GM19240 (cell line): ENCODE results near the gene NTSR1.

ENCODE experiments used
- DNase-seq: peaks from one replicate; pipeline ENCODE4 v3.0.0; 2011; ENCODE audit warnings: low spot score; ENCODE audit not compliant: insufficient read length

The NTSR1 gene

DNA sequence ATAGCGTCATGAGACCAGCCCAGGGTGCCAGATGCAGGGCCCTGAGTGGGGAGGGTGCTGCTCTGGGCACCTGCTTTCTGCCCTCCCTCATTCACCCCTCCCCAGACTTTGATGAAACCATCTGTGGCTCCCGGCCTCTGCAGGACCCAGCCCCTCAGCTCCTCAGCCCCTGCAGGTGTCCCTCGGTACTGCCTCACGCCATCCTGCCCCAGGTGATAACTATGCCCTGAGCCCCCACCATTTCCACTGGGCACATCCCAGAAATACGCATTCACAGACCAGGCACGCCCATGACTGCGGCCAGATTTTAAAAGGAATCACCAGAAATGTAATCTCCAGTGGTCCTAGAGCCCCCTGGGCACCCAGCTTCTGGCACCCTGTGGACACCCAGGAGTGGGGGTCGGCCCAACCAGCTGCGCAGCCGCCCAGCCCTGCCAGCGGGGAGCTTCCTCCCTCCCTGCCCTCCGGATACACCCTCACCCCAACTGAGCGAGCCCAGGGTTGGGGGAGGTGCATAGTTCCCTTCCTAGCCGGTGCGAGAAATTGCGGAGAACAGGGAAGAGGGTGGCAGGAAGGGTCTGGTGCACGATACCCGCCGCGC is 615 bp upstream of the NTSR1 start:
- DNase-seq, result no peak

- no peak for DNase-seq
These were observed 885 bp downstream of the NTSR1 start for GRCh38 chr20:62709537-62709905.

DNA sequence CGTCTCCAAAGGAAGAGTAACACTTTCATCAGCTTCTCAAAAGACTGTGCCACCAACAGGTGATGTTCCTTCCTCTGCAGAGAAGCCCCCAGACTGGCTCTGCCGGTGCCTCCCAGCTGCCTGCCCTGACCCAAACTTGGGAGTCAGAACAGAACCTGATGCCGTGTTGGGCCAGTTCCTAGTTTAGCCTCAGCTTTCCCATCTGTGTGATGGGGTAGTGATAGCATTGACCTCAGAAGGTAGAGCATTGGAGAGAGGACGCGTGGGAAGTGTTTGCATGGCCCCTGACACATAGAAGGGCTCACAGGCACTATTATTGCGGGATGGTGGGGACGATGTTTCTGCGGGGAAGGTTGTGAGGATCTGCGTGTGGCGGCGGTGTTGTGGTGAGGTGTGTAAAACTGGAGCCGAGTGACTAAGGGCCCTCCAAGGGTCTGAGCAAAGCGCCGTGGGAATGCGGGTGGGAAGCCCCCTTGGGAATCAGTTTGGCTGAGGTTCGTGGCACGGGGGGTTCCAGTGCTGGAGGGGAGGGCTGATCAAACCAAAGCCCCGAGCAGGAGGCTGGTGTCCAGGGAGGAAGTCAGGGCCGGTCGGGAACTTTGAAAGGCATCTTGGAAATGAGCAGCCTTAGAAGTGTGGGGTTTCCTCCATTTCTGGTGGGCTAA is 1.7 kb downstream of the NTSR1 start:
- no peak for DNase-seq

- DNase-seq, result no peak
These were observed 2.5 kb downstream of the NTSR1 start for GRCh38 chr20:62710886-62711702.

DNA sequence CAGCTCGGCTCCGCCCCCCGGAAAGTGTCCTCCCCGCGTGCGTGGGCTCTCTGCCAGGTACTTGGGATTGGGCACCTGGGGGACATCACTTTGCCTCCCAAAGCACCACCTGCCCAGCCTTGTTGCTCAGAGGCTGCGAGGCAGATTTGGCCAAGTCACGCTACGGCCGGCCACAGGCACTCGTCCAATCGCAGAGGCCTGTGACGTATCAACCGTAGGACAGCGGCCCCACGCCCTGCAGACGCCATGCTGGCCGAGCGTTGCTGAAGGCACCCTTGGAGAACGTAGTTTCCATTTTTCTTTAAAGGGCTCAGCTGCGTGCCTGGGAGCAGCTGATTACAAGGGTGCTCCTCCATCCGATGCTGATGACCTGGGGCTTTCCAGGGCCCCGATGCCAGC is 3.1 kb downstream of the NTSR1 start:
- DNase-seq, result no peak

GRCh38 chr20:62712606-62713005 is 4.0 kb downstream of the NTSR1 start:
- DNase-seq, result no peak

GRCh38 chr20:62714006-62714405 is 5.4 kb downstream of the NTSR1 start:
- no peak for DNase-seq

GRCh38 chr20:62714799-62715198 is 6.2 kb downstream of the NTSR1 start:
- no peak for DNase-seq

DNA sequence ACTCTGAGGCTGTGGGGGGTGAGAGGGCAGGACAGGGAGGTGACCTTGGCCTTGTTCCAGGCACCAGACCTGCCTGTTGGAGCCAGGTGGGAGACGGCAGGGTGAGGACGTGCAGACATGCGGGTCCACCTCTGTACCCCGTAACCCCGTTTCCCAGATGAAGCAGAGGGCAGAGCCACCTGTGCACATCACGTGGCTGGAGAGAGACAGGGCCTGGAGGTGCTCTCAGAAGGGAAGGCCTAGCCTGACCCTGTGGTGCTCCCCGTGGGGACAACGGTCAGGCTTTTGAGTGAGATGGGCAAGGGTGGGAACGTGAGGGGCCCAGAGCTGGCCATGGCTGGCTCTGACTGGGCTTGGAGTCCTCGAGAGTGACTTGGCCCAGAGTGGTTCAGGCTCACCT is 6.6 kb downstream of the NTSR1 start:
- no peak for DNase-seq

GRCh38 chr20:62716198-62716940 is 7.7 kb downstream of the NTSR1 start:
- DNase-seq, result no peak

DNA sequence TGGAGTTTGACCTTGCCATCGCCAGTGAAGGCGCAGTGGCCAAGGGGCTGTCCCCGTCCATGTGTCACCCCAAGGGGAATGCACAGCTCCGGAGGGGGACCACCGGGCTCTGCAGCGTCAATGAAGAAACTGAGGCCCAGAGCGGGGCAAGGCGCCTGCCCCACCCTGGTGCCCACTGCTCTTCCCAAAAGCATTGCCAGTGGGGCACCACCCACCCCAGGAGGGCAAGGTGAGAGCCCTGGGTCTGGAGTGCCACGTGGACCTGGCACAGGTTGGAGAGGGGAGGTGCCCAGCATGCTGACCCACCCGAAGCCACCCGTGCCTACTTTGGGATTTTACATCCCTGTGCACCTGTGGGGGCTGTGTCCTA is 8.3 kb downstream of the NTSR1 start:
- DNase-seq, result no peak

DNA sequence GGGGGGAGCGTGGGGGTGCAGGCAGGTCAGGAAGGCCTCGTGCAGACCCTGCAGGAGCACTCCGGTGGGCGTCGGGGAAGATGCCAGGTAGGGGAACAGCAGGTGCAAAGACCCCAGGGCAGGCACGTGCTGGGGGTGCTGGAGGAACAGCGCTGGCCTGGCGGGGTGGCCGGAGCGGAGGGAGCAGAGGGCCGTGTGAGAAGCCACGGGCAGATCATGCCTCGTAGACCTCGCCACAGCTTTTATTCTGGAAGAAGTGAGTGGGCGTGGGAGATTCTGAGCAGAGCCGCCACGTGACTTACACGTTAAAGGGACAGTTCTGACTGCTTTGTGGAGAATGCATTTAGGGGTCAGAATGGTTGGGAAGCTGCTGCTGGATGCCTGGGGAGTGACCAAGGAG is 9.3 kb downstream of the NTSR1 start:
- DNase-seq, result no peak

- DNase-seq, result no peak
These were observed 9.9 kb downstream of the NTSR1 start for GRCh38 chr20:62718546-62718945.

- DNase-seq, result no peak
These were observed 10.8 kb downstream of the NTSR1 start for GRCh38 chr20:62719250-62719935.

- no peak for DNase-seq
These were observed 13.1 kb downstream of the NTSR1 start for GRCh38 chr20:62721511-62722370.

GRCh38 chr20:62722627-62723026 is 14.0 kb downstream of the NTSR1 start:
- DNase-seq, result no peak

DNA sequence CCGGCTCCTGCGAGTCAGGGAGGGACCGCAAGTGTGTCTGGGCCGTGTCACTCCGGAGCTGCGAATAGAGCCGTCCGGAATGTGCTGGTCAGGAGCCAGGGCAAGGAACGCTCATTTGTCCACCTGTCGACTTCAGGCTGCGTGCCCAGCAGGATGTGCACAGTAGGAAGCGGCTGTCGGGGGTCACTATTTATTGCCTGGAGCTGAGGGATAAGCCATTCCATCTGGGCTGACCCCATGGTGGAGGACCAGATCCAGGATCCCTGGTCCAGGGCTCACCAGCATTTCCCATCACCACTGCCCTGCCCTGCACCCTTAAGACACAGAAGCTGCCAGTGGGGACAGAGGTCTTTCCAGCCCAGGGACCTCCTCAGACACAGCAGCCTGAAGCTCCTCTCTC is 14.7 kb downstream of the NTSR1 start:
- no peak for DNase-seq

DNA sequence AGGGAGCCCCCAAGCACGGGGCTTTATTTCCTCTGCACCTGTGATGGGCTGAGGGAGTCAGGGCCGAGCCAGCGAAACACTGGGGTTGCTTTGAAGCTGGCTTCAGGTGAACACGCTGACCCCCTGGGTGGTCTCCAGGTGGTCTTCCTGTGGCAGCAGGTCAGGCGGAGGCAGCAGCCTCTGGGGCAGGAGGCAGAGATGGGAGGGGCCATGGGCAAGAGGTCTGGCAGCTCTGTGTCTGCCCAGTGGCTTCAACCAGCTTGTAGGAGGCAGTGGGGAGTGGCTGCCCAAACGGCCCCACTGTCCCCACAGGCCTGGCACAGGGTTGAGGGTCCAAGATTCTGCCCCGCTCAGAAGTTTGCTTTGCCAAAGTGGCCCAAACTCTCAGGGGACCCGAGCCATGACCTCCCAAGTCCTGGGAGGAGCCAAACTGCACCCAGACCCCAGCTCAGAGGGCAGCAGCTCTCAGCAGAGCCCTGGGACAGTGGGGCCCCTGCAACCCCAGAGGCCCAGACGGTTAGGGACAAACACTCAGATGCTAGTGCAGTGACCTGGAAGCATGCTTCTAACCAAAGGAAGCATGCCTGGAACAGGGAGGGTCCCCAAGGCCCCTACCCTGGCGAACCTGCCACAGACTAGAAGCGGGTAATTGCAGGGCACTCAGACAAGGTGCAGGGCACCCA is 15.3 kb downstream of the NTSR1 start:
- no peak for DNase-seq

- no peak for DNase-seq
These were observed 16.3 kb downstream of the NTSR1 start for GRCh38 chr20:62724692-62725595.
